GM20431 (cell line): Measurements from ENCODE around the gene EYS.
"Not testable (repeated sequence)": the region's sequence is repeated elsewhere in the genome, so short reads cannot be mapped to it uniquely, and the experiment has no call there.

Experiments used
- in situ Hi-C: fragments of 300-500 bp; cut with MseI, MboI; formaldehyde crosslinking; loops from one replicate; pipeline ENCODE4 v1.15.0; 2020; ENCODE audit warnings: low sequenced_read_pairs; ENCODE audit not compliant: unreplicated experiment

The EYS gene

DNA sequence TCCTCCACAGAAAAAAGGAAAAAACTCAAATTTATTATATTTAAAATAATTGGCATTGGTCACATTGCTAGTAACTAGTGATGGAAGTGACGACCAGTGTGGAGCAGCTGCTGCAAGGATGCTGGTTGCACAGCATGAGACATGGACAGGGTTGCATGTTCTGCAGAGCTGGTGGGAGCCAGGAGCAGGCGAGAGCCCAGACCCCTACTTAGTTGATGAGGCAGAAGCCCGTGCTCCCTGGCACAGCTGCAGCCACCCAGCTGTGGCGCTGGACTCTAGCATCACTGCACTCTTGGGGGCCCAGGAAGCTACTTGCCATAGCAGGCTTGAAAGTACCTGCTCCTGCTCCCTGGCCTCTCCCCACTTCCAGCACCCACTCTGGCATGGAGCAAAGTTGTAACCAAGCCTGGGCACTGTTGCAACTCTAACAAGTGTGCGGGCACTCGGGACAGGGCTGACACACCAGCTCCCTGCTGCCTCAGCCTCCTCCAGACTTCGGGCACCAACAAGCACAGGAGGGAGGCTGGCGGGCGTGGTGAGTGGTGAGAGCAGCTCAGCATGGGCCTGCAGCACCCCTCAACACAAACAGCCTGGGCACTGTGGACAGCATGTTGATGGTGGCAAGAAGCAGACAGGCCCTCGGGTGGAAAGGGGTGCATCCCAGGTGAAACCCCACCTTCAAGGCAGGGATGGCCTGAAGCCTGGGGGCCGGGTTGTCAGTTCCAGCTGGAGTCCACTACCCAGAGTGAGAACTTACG, 69.6 kb downstream of the EYS start:
- in situ Hi-C loops = no loop called here

DNA sequence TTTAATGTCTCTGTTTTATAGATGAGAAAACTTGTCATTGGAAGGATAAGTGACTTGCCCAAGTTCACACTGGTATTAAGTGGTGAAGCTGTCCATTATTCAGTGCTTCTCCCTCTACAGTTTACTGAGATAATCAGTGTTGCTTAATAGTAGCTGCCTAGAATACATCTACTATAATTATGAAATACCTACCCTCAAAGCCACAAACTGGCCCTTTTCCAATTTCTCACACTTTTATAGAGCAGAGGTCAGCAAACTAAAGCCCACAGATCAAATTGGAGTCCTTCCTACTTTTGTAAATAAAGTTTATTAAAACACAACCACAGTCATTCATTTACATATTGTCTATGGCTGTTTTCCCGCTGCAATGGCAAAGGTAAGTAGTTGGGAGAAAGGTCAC, 73.5 kb downstream of the EYS start:
- in situ Hi-C loops = no loop called here

DNA sequence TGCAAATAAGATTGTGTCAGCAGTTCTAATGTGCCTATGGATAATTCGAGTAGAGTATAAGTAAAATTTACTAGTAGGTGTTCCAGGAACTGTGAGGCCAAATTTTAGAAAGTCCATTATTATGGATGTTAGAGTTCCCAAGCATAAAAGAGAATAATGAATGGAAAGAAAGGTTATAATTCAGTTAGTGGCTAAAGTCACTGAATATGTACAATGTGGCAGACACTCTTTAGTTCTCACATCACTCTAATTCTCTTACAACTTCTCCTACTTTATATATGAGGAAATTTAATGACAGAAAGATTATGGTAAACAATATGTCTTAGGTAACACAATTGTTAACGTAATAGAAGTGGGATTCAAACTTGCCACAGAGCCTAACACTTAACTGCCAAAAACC, 75.3 kb downstream of the EYS start:
- in situ Hi-C loops = no loop called here

DNA sequence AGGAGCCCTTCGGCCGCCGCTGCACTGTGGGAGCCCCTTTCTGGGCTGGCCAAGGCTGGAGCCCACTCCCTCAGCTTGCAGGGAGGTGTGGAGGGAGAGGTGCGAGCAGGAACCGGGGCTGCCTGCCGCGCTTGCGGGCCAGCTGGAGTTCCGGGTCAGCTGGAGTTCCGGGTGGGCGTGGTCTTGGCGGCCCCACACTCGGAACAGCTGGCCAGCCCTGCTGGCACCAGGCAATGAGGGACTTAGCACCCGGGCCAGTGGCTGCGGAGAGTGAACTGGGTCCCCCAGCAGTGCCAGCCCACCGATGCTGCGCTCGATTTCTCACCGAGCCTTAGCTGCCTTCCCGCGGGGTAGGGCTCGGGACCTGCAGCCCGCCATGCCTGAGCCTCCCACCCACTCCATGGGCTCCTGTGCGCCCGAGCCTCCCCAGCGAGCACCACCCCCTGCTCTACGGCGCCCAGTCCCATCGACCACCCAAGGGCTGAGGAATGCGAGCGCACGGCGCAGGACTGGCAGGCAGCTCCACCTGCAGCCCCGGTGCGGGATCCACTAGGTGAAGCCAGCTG, 79.5 kb downstream of the EYS start:
- in situ Hi-C loops = not testable (repeated sequence)

DNA sequence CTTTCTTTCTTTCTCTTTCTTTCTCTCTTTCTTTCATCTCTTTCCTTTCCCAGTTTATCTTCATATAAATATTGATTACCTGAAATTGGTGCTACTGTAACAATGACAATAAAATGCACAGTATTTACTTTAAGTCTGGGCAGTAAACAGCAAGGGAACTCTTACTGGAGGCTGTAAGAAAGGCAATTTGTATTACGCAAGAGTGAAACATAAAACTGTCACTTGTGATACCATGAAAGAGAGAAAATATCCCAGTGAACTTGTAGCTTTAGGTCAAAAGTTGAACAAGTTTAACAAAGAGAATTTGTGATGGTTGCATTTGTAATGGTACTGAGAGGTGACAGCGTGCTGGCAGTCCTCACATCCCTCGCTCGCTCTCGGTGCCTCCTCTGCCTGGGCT, 80.0 kb downstream of the EYS start:
- in situ Hi-C loops = no loop called here

DNA sequence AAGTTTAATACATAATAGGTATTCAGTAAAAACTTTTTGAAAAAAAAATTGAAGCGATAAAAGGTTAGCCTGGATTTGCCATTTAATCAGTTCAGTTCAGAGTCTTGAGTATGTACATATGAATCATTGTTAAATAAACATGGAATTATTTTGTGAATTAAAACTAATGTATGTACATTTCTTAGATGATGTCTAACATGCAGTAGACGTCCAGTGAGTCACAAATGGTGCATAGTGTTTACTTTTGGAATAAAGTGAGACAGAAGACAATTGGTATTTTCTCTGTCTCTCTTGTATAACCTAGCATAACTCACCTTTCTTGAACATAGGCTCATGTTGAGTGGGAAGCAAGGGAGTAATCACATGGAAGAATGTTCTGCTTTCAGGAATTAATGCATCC, 83.5 kb downstream of the EYS start:
- in situ Hi-C loops = no loop called here

DNA sequence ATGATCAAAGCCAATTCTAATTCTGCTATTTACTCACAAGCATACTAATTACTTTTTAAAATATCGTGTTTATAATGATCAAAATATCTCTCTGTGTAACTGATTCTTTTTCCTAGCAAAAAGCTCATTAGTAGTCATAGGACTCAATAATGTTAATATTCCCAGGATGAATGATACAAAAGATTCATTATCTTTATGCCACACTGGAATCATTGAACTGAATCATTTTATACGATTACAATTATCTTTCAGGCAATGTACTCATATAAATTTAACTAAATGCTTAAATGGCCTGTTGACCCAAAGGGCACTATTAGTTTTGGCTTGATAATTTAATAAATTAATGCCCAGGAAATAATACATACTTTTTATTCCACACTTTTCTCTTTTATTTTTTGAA, 96.3 kb downstream of the EYS start:
- in situ Hi-C loops = no loop called here

DNA sequence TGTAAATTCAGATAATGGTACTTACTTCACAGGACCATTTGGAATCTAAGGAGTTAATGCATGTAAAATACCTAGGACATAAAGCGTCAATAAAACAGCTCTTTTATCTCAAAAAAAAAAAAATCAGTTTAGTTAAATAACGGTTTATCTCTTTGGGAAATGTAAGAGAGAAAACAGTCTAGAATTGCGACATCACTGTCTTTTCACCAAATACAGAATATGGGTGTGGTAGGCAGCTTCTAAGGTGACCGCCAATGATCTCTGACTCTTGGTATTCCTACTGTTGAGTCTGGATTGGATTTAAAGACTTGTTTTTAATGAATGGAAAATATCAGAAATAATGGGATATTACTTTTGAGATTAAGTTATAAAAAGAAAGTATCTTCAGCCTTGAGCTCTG, 111.5 kb downstream of the EYS start:
- in situ Hi-C loops = no loop called here

DNA sequence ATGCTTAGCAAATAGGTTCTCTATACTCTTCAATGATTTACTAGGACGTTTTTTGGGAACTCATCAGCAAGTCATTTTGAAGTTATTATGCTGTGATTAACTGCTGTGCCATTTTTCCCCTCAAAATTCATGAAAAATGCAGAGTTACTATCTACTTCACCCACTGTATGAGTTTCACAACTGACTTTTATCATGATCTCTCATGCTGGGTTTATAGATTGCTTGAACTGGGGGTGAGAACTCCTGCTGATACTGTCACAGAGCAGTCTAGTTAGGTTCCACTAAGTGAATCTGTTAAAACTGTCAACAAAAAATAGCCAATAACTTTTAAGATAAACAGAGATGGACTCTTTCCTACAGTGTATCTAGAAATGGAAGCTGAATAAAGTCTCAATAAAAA, 136.7 kb downstream of the EYS start:
- in situ Hi-C loops = no loop called here

DNA sequence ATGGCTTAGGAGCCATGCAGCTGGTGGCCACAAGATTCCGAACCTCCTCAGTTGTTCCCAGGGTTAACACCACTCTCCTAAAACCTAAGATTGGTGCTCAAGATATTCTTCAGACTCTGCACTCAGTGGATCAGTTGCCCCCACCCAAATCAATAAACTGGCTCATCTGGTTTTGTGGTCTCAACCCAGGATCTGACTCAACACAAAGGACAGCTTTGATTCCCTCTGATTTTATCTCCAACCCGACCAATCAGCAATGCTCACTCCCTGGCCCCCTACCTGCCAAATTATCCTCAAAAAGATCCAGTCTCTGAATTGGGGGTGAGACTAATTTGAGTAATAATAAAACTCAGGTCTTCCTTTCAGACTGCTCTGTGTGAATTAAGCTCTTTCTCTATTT, 137.5 kb downstream of the EYS start:
- in situ Hi-C loops = no loop called here

DNA sequence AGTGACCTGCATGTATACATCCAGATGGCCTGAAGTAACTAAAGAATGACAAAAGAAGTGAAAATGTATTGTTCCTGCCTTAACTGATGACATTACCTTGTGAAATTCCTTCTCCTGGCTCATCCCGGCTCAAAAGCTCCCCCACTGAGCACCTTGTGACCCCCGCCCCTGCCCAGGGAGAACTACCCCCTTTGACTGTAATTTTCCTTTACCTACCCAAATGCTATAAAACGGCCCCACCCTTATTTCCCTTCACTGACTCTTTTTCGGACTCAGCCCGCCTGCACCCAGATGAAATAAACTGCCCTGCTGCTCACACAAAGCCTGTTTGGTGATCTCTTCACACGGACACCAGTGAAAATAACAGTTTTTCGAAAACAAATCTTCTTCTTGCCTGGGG, 138.0 kb downstream of the EYS start:
- in situ Hi-C loops = not testable (repeated sequence)

DNA sequence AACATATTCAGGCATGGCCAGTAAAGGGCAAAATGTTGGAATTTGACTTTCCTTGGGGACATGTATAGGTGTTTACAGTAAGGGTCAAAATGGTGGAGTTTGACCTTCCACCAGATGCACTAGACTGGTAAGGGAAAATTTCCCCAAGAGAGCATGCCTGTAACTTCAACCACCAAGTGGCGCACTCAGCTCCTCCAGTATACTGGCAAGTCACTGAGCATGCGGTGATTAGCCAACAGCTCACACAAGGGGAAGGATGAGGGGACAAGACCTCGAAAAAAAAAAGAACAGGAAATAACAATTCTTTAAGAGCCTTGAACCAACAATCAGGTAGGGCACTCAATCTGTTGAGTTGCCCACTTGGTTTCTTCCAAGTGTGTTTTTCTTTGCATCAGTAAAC, 140.9 kb downstream of the EYS start:
- in situ Hi-C loops = no loop called here

DNA sequence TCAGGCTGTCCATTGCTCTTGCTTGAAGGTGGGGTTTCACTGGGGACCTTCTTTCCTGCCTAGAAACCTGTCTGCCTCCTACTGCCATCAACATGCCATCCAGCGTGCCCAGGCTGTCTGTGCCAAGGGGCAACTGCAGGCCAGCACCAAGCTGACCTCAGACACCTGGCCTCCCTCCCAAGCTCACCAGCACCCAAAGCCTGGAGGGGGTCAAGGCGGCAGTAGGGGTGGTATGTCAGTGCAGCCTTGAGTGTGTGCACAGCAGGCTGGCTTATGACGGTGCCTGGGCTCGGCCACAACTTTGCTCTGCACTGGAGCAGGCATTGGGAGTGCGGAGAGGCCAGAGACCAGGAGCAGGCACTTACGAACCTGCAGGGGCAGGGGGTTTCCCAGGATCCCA, 149.0 kb downstream of the EYS start:
- in situ Hi-C loops = no loop called here

DNA sequence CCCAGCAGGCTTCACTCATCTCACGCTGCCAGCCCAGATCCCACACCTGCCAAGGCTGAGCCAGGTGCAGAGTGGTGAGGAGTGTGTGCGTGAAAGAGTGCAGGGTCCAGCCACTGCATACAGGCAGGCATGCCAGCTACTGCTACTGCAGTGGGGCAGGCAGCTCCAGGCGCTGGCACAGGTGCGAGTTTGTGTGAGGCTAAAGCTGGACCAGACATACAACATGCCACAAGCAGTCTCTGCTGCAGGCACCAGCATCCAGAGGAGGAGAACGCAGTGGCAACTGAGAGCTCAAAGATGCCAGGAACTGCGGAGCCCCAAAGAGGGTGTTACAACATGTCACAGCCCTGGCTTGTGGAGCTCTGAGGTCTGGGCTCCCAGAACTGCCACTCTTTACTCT, 149.8 kb downstream of the EYS start:
- in situ Hi-C loops = no loop called here

DNA sequence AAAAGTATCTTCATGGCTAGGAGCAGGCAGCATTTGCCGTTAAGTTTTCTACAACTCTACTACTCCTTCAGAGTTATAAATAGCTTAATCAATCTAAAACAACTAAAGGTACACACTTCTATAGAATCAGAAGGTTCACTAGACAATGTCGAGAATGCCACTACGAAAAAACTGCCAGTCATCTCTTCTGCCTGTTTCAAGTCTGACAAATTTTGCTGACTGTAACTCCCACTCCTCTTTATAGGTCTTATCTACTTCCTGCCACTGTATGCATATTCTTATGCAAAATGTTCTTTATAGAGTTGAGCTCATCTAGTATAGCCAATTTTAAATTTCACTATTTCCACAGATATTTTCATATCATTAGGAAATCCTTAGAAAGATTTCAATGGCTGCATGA, 160.1 kb downstream of the EYS start:
- in situ Hi-C loops = no loop called here

DNA sequence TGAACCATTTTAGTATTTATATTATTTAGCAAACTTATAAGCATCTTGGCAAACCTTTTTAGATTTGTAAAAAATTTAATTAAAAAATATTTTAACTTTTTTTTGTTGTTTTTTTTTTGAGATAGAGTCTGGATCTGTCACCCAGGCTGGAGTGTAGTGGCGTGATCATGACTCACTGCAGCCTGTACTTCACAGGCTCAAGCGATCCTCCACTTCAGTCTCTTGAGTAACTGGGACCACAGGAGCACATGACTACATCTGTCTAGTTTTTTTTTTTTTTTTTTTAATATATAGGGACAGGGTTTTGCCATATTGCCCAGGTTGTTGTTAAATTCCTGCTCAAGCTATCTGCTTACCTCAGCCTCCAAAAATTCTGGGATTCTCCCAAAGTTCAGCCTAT, 161.1 kb downstream of the EYS start:
- in situ Hi-C loops = no loop called here

DNA sequence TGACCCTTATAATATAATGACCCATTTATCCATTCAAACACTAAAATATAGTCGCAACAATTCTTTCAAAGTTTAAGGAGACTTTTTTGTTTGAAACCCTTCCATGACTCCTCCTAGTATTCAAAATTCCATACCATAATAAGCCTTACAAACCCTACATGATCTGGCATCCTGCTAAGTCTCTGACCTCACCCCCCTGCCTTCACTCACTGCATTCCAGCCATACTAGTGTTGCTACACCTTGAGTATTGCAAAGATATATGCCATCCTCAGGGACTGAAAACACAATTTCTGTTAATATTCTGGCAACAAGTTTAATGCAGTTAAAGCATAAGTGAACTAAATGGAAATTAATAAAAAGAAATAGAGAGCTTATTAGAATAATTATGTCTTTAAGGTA, 168.4 kb downstream of the EYS start:
- in situ Hi-C loops = no loop called here

DNA sequence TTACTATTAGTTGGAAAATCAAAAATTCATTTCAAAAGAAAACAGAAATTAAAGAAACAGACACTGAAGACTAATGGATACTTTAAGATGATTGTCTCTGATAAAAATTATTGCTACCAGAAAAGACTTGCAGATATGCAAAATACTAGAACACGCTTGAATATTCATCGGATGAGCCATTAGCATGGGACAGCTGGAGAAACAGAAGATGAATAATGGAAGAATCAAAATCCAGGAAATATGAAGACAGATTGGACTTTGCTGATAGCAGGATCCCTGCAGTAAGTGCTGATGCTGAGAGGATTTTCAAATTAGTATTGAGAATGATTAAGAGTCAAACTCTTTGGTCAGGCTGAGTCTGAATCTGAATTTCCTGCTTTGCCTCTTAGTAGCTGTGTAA, 169.4 kb downstream of the EYS start:
- in situ Hi-C loops = no loop called here

DNA sequence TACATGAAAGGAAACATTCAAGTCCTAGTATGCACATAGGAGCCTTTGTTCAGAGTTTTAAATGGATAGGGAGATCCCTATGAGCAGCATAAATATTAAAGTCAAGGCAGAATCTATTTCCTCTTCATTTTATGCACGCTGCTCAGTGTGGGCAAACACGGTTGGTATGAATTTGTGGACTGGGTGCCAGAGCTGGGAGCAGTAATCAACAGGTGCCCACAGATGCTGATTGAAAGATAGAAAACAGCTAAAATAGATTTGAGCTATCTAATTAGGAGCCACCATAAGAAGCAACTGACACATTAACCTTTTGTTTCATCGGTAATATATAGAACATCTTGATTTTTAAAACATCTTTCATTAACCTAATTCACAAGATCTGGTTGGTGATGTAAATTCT, 175.5 kb downstream of the EYS start:
- in situ Hi-C loops = no loop called here

DNA sequence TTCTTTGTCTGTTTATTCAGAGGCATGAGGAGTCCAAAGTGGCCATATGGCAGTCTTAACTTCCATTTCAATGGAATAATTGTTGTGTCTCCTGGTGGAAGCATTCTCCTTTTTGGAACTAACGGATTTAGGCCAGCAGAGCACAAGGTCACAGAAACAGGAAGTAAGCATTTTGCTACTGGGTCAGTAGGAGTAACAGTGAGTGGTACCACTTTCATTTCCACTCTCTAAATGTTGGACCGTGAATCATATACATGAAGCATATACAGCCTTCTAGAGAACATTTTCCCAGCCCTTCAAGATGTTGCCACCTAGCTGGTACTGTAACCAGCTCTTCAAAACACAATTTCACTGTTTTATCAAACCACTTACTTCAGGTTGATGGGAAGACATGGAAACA, 182.8 kb downstream of the EYS start:
- in situ Hi-C loops = no loop called here

DNA sequence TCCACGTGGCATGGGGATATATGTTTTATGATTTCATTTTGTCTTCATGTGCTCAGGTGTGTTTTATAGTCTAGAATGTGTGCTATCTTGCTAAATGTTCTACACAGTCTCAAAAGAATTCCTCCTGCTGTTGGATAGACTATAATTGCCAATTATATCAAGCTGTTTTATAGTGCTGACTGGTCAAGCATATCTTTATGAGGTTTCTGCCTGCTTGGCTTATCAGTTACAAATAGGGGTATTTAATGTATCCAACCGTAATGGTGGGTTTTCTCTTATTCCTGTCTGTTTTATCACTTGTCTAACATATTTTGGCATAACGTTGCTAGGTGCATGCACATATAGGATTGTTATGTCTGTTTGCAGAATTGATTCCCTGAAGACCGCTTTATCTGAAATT, 201.3 kb downstream of the EYS start:
- in situ Hi-C loops = no loop called here

DNA sequence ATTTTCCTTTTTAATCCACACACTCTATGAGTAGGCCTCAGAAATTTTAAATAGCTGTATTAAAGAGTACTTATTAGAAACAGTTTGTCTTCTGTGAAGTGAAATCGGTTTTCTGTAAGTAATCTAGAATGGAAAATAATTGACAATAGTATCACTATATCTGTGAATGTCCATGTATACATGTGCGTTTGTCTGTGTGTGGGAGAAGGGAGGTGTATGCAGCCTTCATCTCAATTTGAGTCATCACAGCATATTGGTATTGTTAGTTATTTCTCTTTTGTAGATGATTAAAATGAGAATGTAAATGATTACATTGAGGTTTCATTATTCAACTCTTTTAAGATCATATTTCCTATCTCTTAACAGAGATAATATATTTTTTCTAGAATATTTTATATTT, 206.0 kb downstream of the EYS start:
- in situ Hi-C loops = no loop called here
